ENCODE data around the gene TDRD7. TPM values are rescaled to one million over a fixed set of nuclear protein-coding genes. Genes with fewer than 3 reads are reported as not detected.

TDRD7 gene
- total RNA-seq, 1 donor from 2014 or later = 20.4 TPM

- peaks cover 2% of the 10 kb centered on the region for H3K36me3 Mint-ChIP-seq (ENCODE audit: low read depth, unreplicated experiment)
- Histone ChIP-seq H2AFZ (ENCODE audit: low read depth, low read length) (no peak overlapping the region), H3K36me3 (ENCODE audit: insufficient read depth, low read length) (no peaks in the 10 kb centered on the region), H3K4me1 (ENCODE audit: insufficient read depth, low read length) (peaks cover 4% of the 10 kb centered on the region), H3K9ac (ENCODE audit: low read length) (no peak overlapping the region), H3K27ac (ENCODE audit: low read depth, low read length) (no peak overlapping the region), H4K20me1 (ENCODE audit: insufficient read depth, low read length) (no peaks in the 10 kb centered on the region), H3K4me2 (ENCODE audit: low read length) (no peak overlapping the region), H3K4me3 (ENCODE audit: insufficient read depth, low read depth, low read length) (no peak overlapping the region), H3K79me2 (ENCODE audit: insufficient read depth, low read length) (no peaks in the 10 kb centered on the region), H3K27me3 (ENCODE audit: insufficient read depth, low read length) (peaks cover 49% of the 10 kb centered on the region), H3K9me3 (ENCODE audit: insufficient read depth, low read depth, low read length) (no peaks in the 10 kb centered on the region)
- peaks cover 4% of the 10 kb centered on the region for H3K9me3 Mint-ChIP-seq (ENCODE audit: unreplicated experiment)
- no peak overlapping the region for H3K27ac Mint-ChIP-seq (ENCODE audit: unreplicated experiment)
- no peak for DNase-seq (ENCODE audit: low read depth)
- no peak for TF ChIP-seq EZH2 (IDR thresholded peaks at IDR 0.05; ENCODE audit: insufficient read depth, low read length)
- no peak for TF ChIP-seq CTCF (IDR thresholded peaks at IDR 0.05; ENCODE audit: insufficient read depth, low read depth, low read length)
- peaks cover 31% of the 10 kb centered on the region for H3K27me3 Mint-ChIP-seq (ENCODE audit: low read depth, unreplicated experiment)
- peaks cover 4% of the 10 kb centered on the region for H3K4me1 Mint-ChIP-seq (ENCODE audit: low read depth, unreplicated experiment)
- no peak overlapping the region for H3K4me3 Mint-ChIP-seq (ENCODE audit: unreplicated experiment)
- FAIRE-seq = no peak
These were observed 94.4 kb downstream of the TDRD7 start for GRCh38 chr9:97506306-97506705.

- Mint-ChIP-seq H3K27ac (ENCODE audit: unreplicated experiment) (no peak overlapping the region), H3K4me1 (ENCODE audit: low read depth, unreplicated experiment) (peaks cover 4% of the 10 kb centered on the region), H3K4me3 (ENCODE audit: unreplicated experiment) (no peak overlapping the region), H3K36me3 (ENCODE audit: low read depth, unreplicated experiment) (peaks cover 2% of the 10 kb centered on the region), H3K27me3 (ENCODE audit: low read depth, unreplicated experiment) (peaks cover 31% of the 10 kb centered on the region), H3K9me3 (ENCODE audit: unreplicated experiment) (peaks cover 4% of the 10 kb centered on the region)
- no peak overlapping the region for H3K27ac ChIP-seq (ENCODE audit: low read depth, low read length)
- TF ChIP-seq CTCF (IDR thresholded peaks at IDR 0.05; ENCODE audit: insufficient read depth, low read depth, low read length) (no peak), EZH2 (IDR thresholded peaks at IDR 0.05; ENCODE audit: insufficient read depth, low read length) (no peak)
- H3K4me3 ChIP-seq (ENCODE audit: insufficient read depth, low read depth, low read length) = no peak overlapping the region
- H3K79me2 ChIP-seq (ENCODE audit: insufficient read depth, low read length) = no peaks in the 10 kb centered on the region
- peaks cover 4% of the 10 kb centered on the region for H3K4me1 ChIP-seq (ENCODE audit: insufficient read depth, low read length)
- peaks cover 49% of the 10 kb centered on the region for H3K27me3 ChIP-seq (ENCODE audit: insufficient read depth, low read length)
- no peaks in the 10 kb centered on the region for H3K36me3 ChIP-seq (ENCODE audit: insufficient read depth, low read length)
- FAIRE-seq (no peak), DNase-seq (ENCODE audit: low read depth) (no peak)
- H4K20me1 ChIP-seq (ENCODE audit: insufficient read depth, low read length) = no peaks in the 10 kb centered on the region
- H2AFZ ChIP-seq (ENCODE audit: low read depth, low read length) = no peak overlapping the region
- no peaks in the 10 kb centered on the region for H3K9me3 ChIP-seq (ENCODE audit: insufficient read depth, low read depth, low read length)
- no peak overlapping the region for H3K4me2 ChIP-seq (ENCODE audit: low read length)
- H3K9ac ChIP-seq (ENCODE audit: low read length) = no peak overlapping the region
These were observed 94.9 kb downstream of the TDRD7 start for GRCh38 chr9:97506787-97507186.

GRCh38 chr9:97507428-97507984, 95.6 kb downstream of the TDRD7 start:
- Histone ChIP-seq H3K27me3 (ENCODE audit: insufficient read depth, low read length) (peaks cover 43% of the 10 kb centered on the region), H3K4me3 (ENCODE audit: insufficient read depth, low read depth, low read length) (no peak overlapping the region), H3K36me3 (ENCODE audit: insufficient read depth, low read length) (no peaks in the 10 kb centered on the region), H3K4me1 (ENCODE audit: insufficient read depth, low read length) (peaks cover 4% of the 10 kb centered on the region), H3K27ac (ENCODE audit: low read depth, low read length) (no peak overlapping the region), H3K9me3 (ENCODE audit: insufficient read depth, low read depth, low read length) (no peaks in the 10 kb centered on the region), H3K79me2 (ENCODE audit: insufficient read depth, low read length) (no peaks in the 10 kb centered on the region), H2AFZ (ENCODE audit: low read depth, low read length) (no peak overlapping the region), H4K20me1 (ENCODE audit: insufficient read depth, low read length) (no peaks in the 10 kb centered on the region), H3K9ac (ENCODE audit: low read length) (no peak overlapping the region), H3K4me2 (ENCODE audit: low read length) (no peak overlapping the region)
- H3K9me3 Mint-ChIP-seq (ENCODE audit: unreplicated experiment) = peaks cover 4% of the 10 kb centered on the region
- no peak overlapping the region for H3K4me3 Mint-ChIP-seq (ENCODE audit: unreplicated experiment)
- no peak for TF ChIP-seq EZH2 (IDR thresholded peaks at IDR 0.05; ENCODE audit: insufficient read depth, low read length)
- TF ChIP-seq CTCF (IDR thresholded peaks at IDR 0.05; ENCODE audit: insufficient read depth, low read depth, low read length) = no peak
- H3K27ac Mint-ChIP-seq (ENCODE audit: unreplicated experiment) = no peak overlapping the region
- FAIRE-seq (no peak), DNase-seq (ENCODE audit: low read depth) (no peak)
- H3K4me1 Mint-ChIP-seq (ENCODE audit: low read depth, unreplicated experiment) = peaks cover 4% of the 10 kb centered on the region
- H3K27me3 Mint-ChIP-seq (ENCODE audit: low read depth, unreplicated experiment) = peaks cover 28% of the 10 kb centered on the region
- H3K36me3 Mint-ChIP-seq (ENCODE audit: low read depth, unreplicated experiment) = peaks cover 2% of the 10 kb centered on the region
